Activated CD8-positive, alpha-beta memory T cell treated with anti-CD3 and anti-CD28 coated beads, Interleukin-2, amount 50 U/mL, for 4 hours (primary cell): Measurements from ENCODE around the gene SBNO2.
"Not testable (repeated sequence)": the region's sequence is repeated elsewhere in the genome, so short reads cannot be mapped to it uniquely, and the experiment has no call there.

Source experiments
- DNase-seq: peaks from one replicate; pipeline ENCODE4 v3.0.0-alpha.2; 2020

The SBNO2 gene

GRCh38 chr19:1208830-1209229 lies 34.8 kb upstream of the SBNO2 start:
- not testable (repeated sequence) for DNase-seq

GRCh38 chr19:1206864-1207450 lies 32.9 kb upstream of the SBNO2 start:
- DNase-seq: no peak

GRCh38 chr19:1206150-1206863 lies 32.2 kb upstream of the SBNO2 start:
- no peak for DNase-seq

- peak; percentile 99 for DNase-seq
Measured at GRCh38 chr19:1205114-1206099, 31.3 kb upstream of the SBNO2 start, which contains the start of gene STK11. STK11 (plus strand) TSS chr19:1205778; CDS start chr19:1206914, 1,136 bp downstream.

- DNase-seq: not testable (repeated sequence)
Measured at GRCh38 chr19:1200614-1201013, 26.5 kb upstream of the SBNO2 start.

GRCh38 chr19:1199531-1199930 lies 25.5 kb upstream of the SBNO2 start:
- DNase-seq: no peak

GRCh38 chr19:1189419-1189818 lies 15.4 kb upstream of the SBNO2 start:
- DNase-seq: peak; percentile 52

- DNase-seq: no peak
Measured at GRCh38 chr19:1183543-1184172, 9.6 kb upstream of the SBNO2 start.

- DNase-seq: no peak
Measured at GRCh38 chr19:1182727-1183126, 8.7 kb upstream of the SBNO2 start.

- no peak for DNase-seq
Measured at GRCh38 chr19:1182068-1182467, 8.0 kb upstream of the SBNO2 start.

- DNase-seq: no peak
Measured at GRCh38 chr19:1181606-1182005, 7.5 kb upstream of the SBNO2 start.

GRCh38 chr19:1177322-1178114 lies 3.5 kb upstream of the SBNO2 start:
- no peak for DNase-seq

- DNase-seq: no peak
Measured at GRCh38 chr19:1173159-1173844, 766 bp downstream of the SBNO2 start.

- DNase-seq: no peak
Measured at GRCh38 chr19:1172353-1173158, 1.5 kb downstream of the SBNO2 start.

GRCh38 chr19:1171755-1172352 lies 2.2 kb downstream of the SBNO2 start:
- DNase-seq: no peak

GRCh38 chr19:1170938-1171754 lies 2.9 kb downstream of the SBNO2 start:
- DNase-seq: no peak

GRCh38 chr19:1169921-1170885 lies 3.9 kb downstream of the SBNO2 start:
- no peak for DNase-seq

GRCh38 chr19:1169411-1169791 lies 4.7 kb downstream of the SBNO2 start:
- no peak for DNase-seq
